Erythroblast (primary cell): Measurements from ENCODE around the gene CASQ2.

Experiments used
- GATA1 ChIP-seq: IDR thresholded peaks from 2 replicates; pipeline ENCODE4 v1.6.1; 2011; ENCODE audit warnings: low read depth, mild to moderate bottlenecking, control low read depth, low read length, moderate library complexity
- POLR2A ChIP-seq: IDR thresholded peaks from 2 replicates; pipeline ENCODE4 v1.6.1; 2011; ENCODE audit warnings: mild to moderate bottlenecking, low read length

GRCh38 chr1:115718011-115718754 is 50.3 kb downstream of the CASQ2 start:
- TF ChIP-seq POLR2A = no peak
- TF ChIP-seq GATA1 = no peak
